Panc1 (cell line): Measurements from ENCODE around the gene NR2F6. TPM values are rescaled to one million over a fixed set of nuclear protein-coding genes. Genes with fewer than 3 reads are reported as not detected.

Source experiments
- ATAC-seq: fragments of 200-7000 bp; cut with Tn5 transposase; 2 replicates; pipeline ENCODE4 v1.9.1; 2020; ENCODE audit warnings: mild to moderate bottlenecking, moderate library complexity
- BruUV-seq: library from RNA; stranded (reverse); fragments of 400-500 nt; replicated peaks from 2 replicates; lab custom pipeline; 2021; lab: Mats Ljungman, UMichigan
- CTCF ChIA-PET: fragments of 300-600 bp; sonication (Branson Sonifier 250); formaldehyde crosslinking; loops from one replicate; lab custom pipeline; 2022; ENCODE audit warnings: antibody characterized with exemption; lab: Charles Lee
- POLR2A ChIA-PET: fragments of 300-600 bp; sonication (Branson Sonifier 250); formaldehyde crosslinking; loops from one replicate; lab custom pipeline; 2022; ENCODE audit warnings: antibody characterized with exemption; lab: Charles Lee
- DNase-seq: peaks from one replicate; pipeline ENCODE4 v3.0.0-alpha.2; 2010; ENCODE audit warnings: low read depth, low spot score
- H3K27ac ChIP-seq: 2 replicates; pipeline ENCODE4 v1.5.1; 2011; ENCODE audit warnings: mild to moderate bottlenecking, low read length, inconsistent platforms
- H3K27me3 ChIP-seq: fragments of 200-500 bp; sonication (Bioruptor generic); 2 replicates; pipeline ENCODE4 v1.6.0; 2014; ENCODE audit warnings: low read length, inconsistent platforms; ENCODE audit not compliant: control insufficient read depth, insufficient read depth
- H3K36me3 ChIP-seq: fragments of 200-500 bp; sonication (Bioruptor generic); 2 replicates; pipeline ENCODE4 v1.5.1; 2014; ENCODE audit warnings: inconsistent platforms, mild to moderate bottlenecking, low read length, moderate library complexity; ENCODE audit not compliant: control insufficient read depth, insufficient read depth
- H3K4me1 ChIP-seq: 2 replicates; pipeline ENCODE4 v1.5.1; 2011; ENCODE audit warnings: inconsistent platforms, mild to moderate bottlenecking, low read length, moderate library complexity; ENCODE audit not compliant: control insufficient read depth, insufficient read depth
- H3K4me3 ChIP-seq, 2 experiments: 2 replicates each; pipeline ENCODE4 v1.5.1; 2011 to 2012; ENCODE audit warnings: low read depth in 2 of 2, low read length in 2 of 2, mild to moderate bottlenecking in 2 of 2, inconsistent platforms in 1 of 2, moderate library complexity in 1 of 2
- H3K9me3 ChIP-seq: fragments of 200-500 bp; sonication (Bioruptor generic); 2 replicates; pipeline ENCODE4 v1.5.1; 2014; ENCODE audit warnings: low read depth, mild to moderate bottlenecking, inconsistent platforms, low read length, moderate library complexity; ENCODE audit not compliant: control insufficient read depth, insufficient read depth
- POLR2AphosphoS5 ChIP-seq: IDR thresholded peaks from 2 replicates; pipeline ENCODE4 v1.6.1; 2012; ENCODE audit warnings: mild to moderate bottlenecking, low read depth, low read length, moderate library complexity
- SIN3A ChIP-seq: IDR thresholded peaks from 2 replicates; pipeline ENCODE4 v1.6.1; 2012; ENCODE audit warnings: low read depth, mild to moderate bottlenecking, low read length, moderate library complexity, borderline replicate concordance; ENCODE audit not compliant: insufficient read depth
- TCF7L2 ChIP-seq: IDR thresholded peaks from 2 replicates; pipeline ENCODE4 v1.6.1; 2011; ENCODE audit warnings: mild to moderate bottlenecking, low read depth, low read length, inconsistent platforms
- in situ Hi-C: cut with HindIII; loops from 2 replicates; pipeline ENCODE4 v1.10.0; 2016; ENCODE audit warnings: low sequenced_read_pairs, low pct_unique_long_range_greater_than_20kb
- intact Hi-C: fragments of 100-400 bp; cut with micrococcal nuclease; formaldehyde crosslinking; loops from one replicate; pipeline ENCODE4 v1.10.0; 2022; ENCODE audit not compliant: unreplicated experiment
- total RNA-seq: library from RNA; stranded (reverse); gene quantifications from one replicate; pipeline ENCODE4 v1.2.1, GENCODE V29; 2021; ENCODE audit not compliant: unreplicated experiment
- TF ChIP-seq, protein P1 (sequence below): fragments of 450-650 bp; IDR thresholded peaks from 2 replicates; pipeline ENCODE4 v1.5.1; 2017; ENCODE audit warnings: mild to moderate bottlenecking
- TF ChIP-seq, protein P2 (sequence below), 2 experiments: IDR thresholded peaks; 2 replicates each; pipeline ENCODE4 v1.6.1; 2011 to 2012; ENCODE audit warnings: low read depth in 2 of 2, control low read depth in 1 of 2, low read length in 1 of 2, mild to moderate bottlenecking in 1 of 2, moderate library complexity in 1 of 2; ENCODE audit not compliant: insufficient read depth in 1 of 2

Gene NR2F6
- total RNA-seq, 1 experiment from 2014 or later, result 173 TPM

DNA sequence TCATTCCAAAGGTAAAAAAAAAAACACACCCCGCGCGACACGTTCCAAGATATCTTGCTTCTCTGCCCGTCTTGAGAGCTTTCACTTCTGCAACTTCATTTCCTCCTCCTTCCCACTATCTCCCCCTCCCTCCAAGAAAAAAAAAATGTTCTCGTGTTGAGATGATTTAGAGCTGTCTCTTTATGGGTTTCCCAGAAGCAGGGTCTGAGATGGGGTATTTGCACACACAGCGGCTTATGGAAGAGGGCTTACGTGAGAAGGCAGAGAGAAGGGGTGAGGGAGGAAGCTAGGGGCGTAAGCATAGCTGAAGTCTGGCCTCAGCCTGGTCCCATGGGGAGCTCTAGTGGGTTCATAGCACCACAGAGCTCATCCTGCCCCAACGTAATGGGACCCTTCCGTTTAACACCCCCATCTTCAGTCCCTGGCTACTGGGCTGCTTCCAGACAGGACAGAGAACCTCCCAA is 61.8 kb downstream of the NR2F6 start:
- Histone ChIP-seq H3K4me1 (no peaks in the 10 kb centered on the region), H3K4me3 (no peak overlapping the region), H3K27ac (no peak overlapping the region), H3K27me3 (no peaks in the 10 kb centered on the region), H3K9me3 (no peaks in the 10 kb centered on the region), H3K36me3 (no peaks in the 10 kb centered on the region)
- POLR2A ChIA-PET, result no interaction called here
- ATAC-seq (no peak), DNase-seq (no peak)
- intact Hi-C loops, result no loop called here
- CTCF ChIA-PET, result no interaction called here
- BruUV-seq, result TSS peak; percentile 79
- TF ChIP-seq SIN3A, result no peak
- TF ChIP-seq, protein P1, sequence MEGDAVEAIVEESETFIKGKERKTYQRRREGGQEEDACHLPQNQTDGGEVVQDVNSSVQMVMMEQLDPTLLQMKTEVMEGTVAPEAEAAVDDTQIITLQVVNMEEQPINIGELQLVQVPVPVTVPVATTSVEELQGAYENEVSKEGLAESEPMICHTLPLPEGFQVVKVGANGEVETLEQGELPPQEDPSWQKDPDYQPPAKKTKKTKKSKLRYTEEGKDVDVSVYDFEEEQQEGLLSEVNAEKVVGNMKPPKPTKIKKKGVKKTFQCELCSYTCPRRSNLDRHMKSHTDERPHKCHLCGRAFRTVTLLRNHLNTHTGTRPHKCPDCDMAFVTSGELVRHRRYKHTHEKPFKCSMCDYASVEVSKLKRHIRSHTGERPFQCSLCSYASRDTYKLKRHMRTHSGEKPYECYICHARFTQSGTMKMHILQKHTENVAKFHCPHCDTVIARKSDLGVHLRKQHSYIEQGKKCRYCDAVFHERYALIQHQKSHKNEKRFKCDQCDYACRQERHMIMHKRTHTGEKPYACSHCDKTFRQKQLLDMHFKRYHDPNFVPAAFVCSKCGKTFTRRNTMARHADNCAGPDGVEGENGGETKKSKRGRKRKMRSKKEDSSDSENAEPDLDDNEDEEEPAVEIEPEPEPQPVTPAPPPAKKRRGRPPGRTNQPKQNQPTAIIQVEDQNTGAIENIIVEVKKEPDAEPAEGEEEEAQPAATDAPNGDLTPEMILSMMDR, result no peak
- TF ChIP-seq POLR2AphosphoS5, result no peak
- no peak for TF ChIP-seq TCF7L2
- TF ChIP-seq, protein P2, sequence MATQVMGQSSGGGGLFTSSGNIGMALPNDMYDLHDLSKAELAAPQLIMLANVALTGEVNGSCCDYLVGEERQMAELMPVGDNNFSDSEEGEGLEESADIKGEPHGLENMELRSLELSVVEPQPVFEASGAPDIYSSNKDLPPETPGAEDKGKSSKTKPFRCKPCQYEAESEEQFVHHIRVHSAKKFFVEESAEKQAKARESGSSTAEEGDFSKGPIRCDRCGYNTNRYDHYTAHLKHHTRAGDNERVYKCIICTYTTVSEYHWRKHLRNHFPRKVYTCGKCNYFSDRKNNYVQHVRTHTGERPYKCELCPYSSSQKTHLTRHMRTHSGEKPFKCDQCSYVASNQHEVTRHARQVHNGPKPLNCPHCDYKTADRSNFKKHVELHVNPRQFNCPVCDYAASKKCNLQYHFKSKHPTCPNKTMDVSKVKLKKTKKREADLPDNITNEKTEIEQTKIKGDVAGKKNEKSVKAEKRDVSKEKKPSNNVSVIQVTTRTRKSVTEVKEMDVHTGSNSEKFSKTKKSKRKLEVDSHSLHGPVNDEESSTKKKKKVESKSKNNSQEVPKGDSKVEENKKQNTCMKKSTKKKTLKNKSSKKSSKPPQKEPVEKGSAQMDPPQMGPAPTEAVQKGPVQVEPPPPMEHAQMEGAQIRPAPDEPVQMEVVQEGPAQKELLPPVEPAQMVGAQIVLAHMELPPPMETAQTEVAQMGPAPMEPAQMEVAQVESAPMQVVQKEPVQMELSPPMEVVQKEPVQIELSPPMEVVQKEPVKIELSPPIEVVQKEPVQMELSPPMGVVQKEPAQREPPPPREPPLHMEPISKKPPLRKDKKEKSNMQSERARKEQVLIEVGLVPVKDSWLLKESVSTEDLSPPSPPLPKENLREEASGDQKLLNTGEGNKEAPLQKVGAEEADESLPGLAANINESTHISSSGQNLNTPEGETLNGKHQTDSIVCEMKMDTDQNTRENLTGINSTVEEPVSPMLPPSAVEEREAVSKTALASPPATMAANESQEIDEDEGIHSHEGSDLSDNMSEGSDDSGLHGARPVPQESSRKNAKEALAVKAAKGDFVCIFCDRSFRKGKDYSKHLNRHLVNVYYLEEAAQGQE (IDR thresholded peaks at IDR 0.05; ENCODE audit: insufficient read depth in 1 of 2, low read depth in 2 of 2, low read length in 1 of 2), result no peak
- in situ Hi-C loops, result no loop called here

DNA sequence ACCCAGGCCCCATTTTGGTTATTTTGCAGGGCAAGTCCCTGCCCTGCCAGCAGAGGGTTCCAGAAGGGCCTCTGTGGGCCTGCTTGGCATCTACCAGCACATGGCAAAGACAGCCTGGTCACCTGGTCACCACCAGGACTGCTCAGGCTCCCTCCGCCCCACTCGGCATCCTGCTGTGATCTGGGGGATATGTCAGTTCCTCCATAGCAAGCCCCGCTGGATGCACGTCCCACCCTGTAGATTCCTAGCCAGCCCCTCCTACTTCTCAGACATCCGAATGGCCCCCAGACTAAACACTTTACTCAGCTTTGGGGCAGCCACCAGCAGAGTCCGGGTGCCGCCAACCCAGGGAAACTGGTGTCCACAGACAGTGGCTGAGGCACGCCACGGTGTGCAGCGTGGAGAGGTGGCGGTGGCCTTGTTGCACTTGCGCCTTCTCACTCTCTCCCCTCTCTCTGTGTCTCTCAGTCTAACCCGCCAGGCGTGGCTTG is 62.4 kb downstream of the NR2F6 start:
- intact Hi-C loops (no loop called here), in situ Hi-C loops (no loop called here)
- Histone ChIP-seq H3K27me3 (no peaks in the 10 kb centered on the region), H3K4me3 (no peak overlapping the region), H3K9me3 (no peaks in the 10 kb centered on the region), H3K36me3 (no peaks in the 10 kb centered on the region), H3K4me1 (no peaks in the 10 kb centered on the region), H3K27ac (no peak overlapping the region)
- ChIA-PET POLR2A (no interaction called here), CTCF (no interaction called here)
- TF ChIP-seq TCF7L2, result no peak
- TF ChIP-seq, protein P2 (IDR thresholded peaks at IDR 0.05; ENCODE audit: insufficient read depth in 1 of 2, low read depth in 2 of 2, low read length in 1 of 2), result no peak
- TF ChIP-seq, protein P1, result no peak
- no peak for TF ChIP-seq POLR2AphosphoS5
- TF ChIP-seq SIN3A, result no peak
- DNase-seq (no peak), ATAC-seq (no peak)
- no TSS peak for BruUV-seq
